Measurements from ENCODE around the gene IQSEC1.
A peak's percentile ranks its signal among the peaks of the same experiment; 100 is the strongest.

The IQSEC1 gene

GRCh38 chr3:13073326-13074005 is at the start of gene IQSEC1:
TSS of gene IQSEC1 (minus strand) at chr3:13073429. CDS start at chr3:13073014, 415 bp downstream.
- DNase-seq (ENCODE audit: low read depth): peak; percentile 76
- TF ChIP-seq CTCF (IDR thresholded peaks at IDR 0.05; ENCODE audit: insufficient read depth, low read depth, low read length, missing control alignments): no peak
- peak within 1 kb of the TSS; percentile 45 for H3K4me3 ChIP-seq (ENCODE audit: low read depth, low read length)

GRCh38 chr3:13122081-13123012 is 49.1 kb upstream of the IQSEC1 start:
- no peak overlapping the region for H3K4me3 ChIP-seq (ENCODE audit: low read depth, low read length)
- DNase-seq (ENCODE audit: low read depth): no peak
- TF ChIP-seq CTCF (IDR thresholded peaks at IDR 0.05; ENCODE audit: insufficient read depth, low read depth, low read length, missing control alignments): no peak

- no peak overlapping the region for H3K4me3 ChIP-seq (ENCODE audit: low read depth, low read length)
- DNase-seq (ENCODE audit: low read depth): no peak
- TF ChIP-seq CTCF (IDR thresholded peaks at IDR 0.05; ENCODE audit: insufficient read depth, low read depth, low read length, missing control alignments): no peak
Measured at GRCh38 chr3:13121553-13122001, 48.3 kb upstream of the IQSEC1 start.

GRCh38 chr3:13120928-13121552 is 47.8 kb upstream of the IQSEC1 start:
- TF ChIP-seq CTCF (IDR thresholded peaks at IDR 0.05; ENCODE audit: insufficient read depth, low read depth, low read length, missing control alignments): no peak
- no peak overlapping the region for H3K4me3 ChIP-seq (ENCODE audit: low read depth, low read length)

GRCh38 chr3:13120289-13120927 is 47.2 kb upstream of the IQSEC1 start:
- no peak for DNase-seq (ENCODE audit: low read depth)
- no peak overlapping the region for H3K4me3 ChIP-seq (ENCODE audit: low read depth, low read length)
- no peak for TF ChIP-seq CTCF (IDR thresholded peaks at IDR 0.05; ENCODE audit: insufficient read depth, low read depth, low read length, missing control alignments)

More at GRCh38 chr3:13120928-13121552, 47.8 kb upstream of the IQSEC1 start:
- no peak for DNase-seq (ENCODE audit: low read depth)

- no peak for TF ChIP-seq CTCF (IDR thresholded peaks at IDR 0.05; ENCODE audit: insufficient read depth, low read depth, low read length, missing control alignments)
- DNase-seq (ENCODE audit: low read depth): no peak
- no peak overlapping the region for H3K4me3 ChIP-seq (ENCODE audit: low read depth, low read length)
Measured at GRCh38 chr3:13119471-13120220, 46.4 kb upstream of the IQSEC1 start.

Measured in GM12865 (cell line).